Right lobe of liver (tissue), 6 donors: ENCODE measurements around the gene SYT17. TPM values are rescaled to one million over a fixed set of nuclear protein-coding genes. Genes with fewer than 3 reads are reported as not detected.

Experiments used
- ATAC-seq, 4 donors: fragments of 200-7000 bp; cut with Tn5 transposase; one replicate each; pipeline ENCODE4 v1.9.1; 2020; ENCODE audit warnings: mild to moderate bottlenecking in 4 of 4, moderate library complexity in 4 of 4
- DNase-seq, 3 donors: peaks; one replicate each; pipeline ENCODE4 v3.0.0-alpha.2; 2020
- H3K27ac ChIP-seq, 3 donors: fragments of 200-600 bp; one replicate each; pipeline ENCODE4 v1.8.0; 2022
- H3K27me3 ChIP-seq, 2 donors: fragments of 200-600 bp; one replicate each; pipeline ENCODE4 v1.8.0; 2022
- H3K36me3 ChIP-seq, 4 donors: fragments of 200-600 bp; sonication (generic) in 1 of 4; one replicate each; pipeline versions ENCODE4 v1.5.1 to v1.8.0; 2017 to 2022; ENCODE audit warnings: control low read depth in 1 of 4
- H3K4me1 ChIP-seq, 4 donors: fragments of 200-600 bp; sonication (generic) in 1 of 4; one replicate each; pipeline versions ENCODE4 v1.5.1 to v1.8.0; 2017 to 2022; ENCODE audit warnings: control low read depth in 1 of 4
- H3K4me3 ChIP-seq, 3 donors: fragments of 200-600 bp; one replicate each; pipeline ENCODE4 v1.8.0; 2022
- H3K9me3 ChIP-seq, 4 donors: fragments of 200-600 bp; sonication (generic) in 1 of 4; one replicate each; pipeline versions ENCODE4 v1.5.1 to v1.8.0; 2017 to 2022; ENCODE audit warnings: control low read depth in 1 of 4
- CTCF ChIP-seq, 4 donors: fragments of 200-600 bp in 3 of 4; fragments of 450-650 bp in 1 of 4; IDR thresholded peaks; one replicate each; pipeline versions ENCODE4 v1.5.1 to v1.8.0; 2016 to 2022; ENCODE audit warnings: antibody characterized with exemption in 4 of 4, mild to moderate bottlenecking in 2 of 4
- POLR2A ChIP-seq: fragments of 450-650 bp; IDR thresholded peaks from one replicate; pipeline ENCODE4 v1.6.1; 2017; ENCODE audit warnings: antibody characterized with exemption, mild to moderate bottlenecking
- WGBS: methylation state at CpG from one replicate; pipeline ENCODE4 v1.1.6; 2018; ENCODE audit warnings: low coverage, low lambda C conversion rate; ENCODE audit not compliant: insufficient coverage; ENCODE audit errors: missing lambda C conversion rate; 5-methylcytosine and 5-hydroxymethylcytosine counted together
- intact Hi-C, 2 donors: fragments of 100-400 bp; cut with DNase I; formaldehyde crosslinking; loops; one replicate each; pipeline versions ENCODE4 v1.11.2 to v1.14.1; 2022
- total RNA-seq, 6 experiments: library from RNA; depleted of rRNA in 2 of 6; stranded (reverse); fragments of >200 nt in 2 of 6; fragmentation: NEBNext Ultra II Directional in 3 of 6; extraction: Animal tissue kit (Norgen Biotek cat#: 25700) in 3 of 6; gene quantifications; one replicate each; pipeline versions ENCODE4 v1.1.0 to v1.2.4, GENCODE V29; 2016 to 2023
- donor health status: DM: no; HTN: yes; CAD: no.
- donor health status: DM: no; HTN: no; CAD: no.
- donor health status: DM: no; HTN: no; CAD: no.
- donor health status: DM: no; HTN: yes; CAD: no.
- donor health status: DM: no; HTN: yes; CAD: no.

SYT17 gene
- total RNA-seq, 6 experiments from 2014 or later = 8.2 to 14.1 (median 9.5) TPM

DNA sequence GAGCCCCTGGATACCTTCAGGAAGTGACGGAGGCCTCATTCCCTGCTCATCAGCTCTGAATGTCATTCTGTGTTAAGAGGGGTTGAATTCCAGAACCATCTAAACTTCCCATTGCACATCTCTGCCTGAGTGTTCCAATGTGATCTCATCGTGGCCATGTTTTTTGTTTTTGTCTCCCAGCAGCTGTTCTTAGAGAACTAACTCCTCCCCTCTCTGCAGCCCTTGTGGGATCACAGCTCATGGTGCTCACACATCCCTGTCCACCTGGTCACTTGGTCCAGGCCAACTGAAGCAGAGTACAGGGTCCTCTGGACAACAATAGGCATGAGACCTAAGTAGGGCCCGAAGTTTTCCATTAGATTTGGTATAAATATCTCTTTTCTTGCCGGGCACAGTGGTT lies 6.0 kb upstream of the SYT17 start:
- H3K27me3 ChIP-seq = no peaks in the 10 kb centered on the region
- intact Hi-C loops = no loop called here
- no peaks in the 10 kb centered on the region for H3K4me1 ChIP-seq
- H3K4me3 ChIP-seq = no peak overlapping the region
- H3K36me3 ChIP-seq = no peaks in the 10 kb centered on the region
- H3K9me3 ChIP-seq = no peaks in the 10 kb centered on the region
- no peak for DNase-seq
- no peak for ATAC-seq
- TF ChIP-seq POLR2A = no peak
- TF ChIP-seq CTCF (IDR thresholded peaks at IDR 0.05) = no peak
- 69% methylated on average over 4 of the region's 4 CpGs for WGBS
- H3K27ac ChIP-seq = no peak overlapping the region

DNA sequence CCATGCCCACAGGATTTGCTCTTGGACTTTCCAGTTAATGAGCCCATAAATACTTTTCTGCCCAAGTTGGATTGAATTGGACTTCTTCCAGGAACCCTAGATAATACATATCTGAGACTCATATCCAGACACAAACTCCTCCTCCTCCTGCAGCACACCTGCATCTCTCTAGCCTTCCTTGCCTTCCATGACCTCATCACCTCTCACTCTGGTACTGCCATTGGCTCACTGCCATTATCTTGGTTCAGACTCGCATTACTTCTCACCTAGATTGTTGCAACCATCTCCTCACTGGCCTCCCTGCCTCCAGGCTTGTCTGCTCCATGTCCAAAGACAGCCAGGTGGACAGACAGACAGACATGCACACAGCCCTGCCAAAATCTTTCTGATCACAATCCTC lies 4.8 kb upstream of the SYT17 start:
- no peaks in the 10 kb centered on the region for H3K27me3 ChIP-seq
- TF ChIP-seq CTCF (IDR thresholded peaks at IDR 0.05) = no peak
- TF ChIP-seq POLR2A = no peak
- H3K4me1 ChIP-seq = no peaks in the 10 kb centered on the region
- intact Hi-C loops = no loop called here
- no peaks in the 10 kb centered on the region for H3K36me3 ChIP-seq
- H3K4me3 ChIP-seq = no peak overlapping the region
- DNase-seq = no peak
- no peaks in the 10 kb centered on the region for H3K9me3 ChIP-seq
- ATAC-seq = no peak
- 89% methylated on average over 1 of the region's 1 CpG for WGBS
- no peak overlapping the region for H3K27ac ChIP-seq

DNA sequence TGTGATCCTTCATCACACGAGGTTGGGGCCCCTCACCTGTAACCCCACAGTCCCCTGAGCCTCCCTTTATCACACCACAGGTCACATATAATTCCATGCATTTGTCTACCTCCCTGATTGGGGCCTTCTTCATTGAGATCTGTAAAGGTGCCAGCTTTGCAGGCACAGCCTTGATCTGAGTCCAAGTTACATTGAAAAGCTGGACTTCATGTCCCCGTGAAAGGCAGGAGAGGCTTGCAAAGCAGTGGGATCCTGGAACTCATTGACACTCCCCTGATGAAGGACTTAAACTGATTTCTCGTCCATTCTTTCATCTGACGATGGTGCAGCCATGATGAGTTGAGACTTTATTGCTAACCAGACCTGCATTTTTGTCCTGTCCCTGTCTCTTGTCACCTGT lies 3.8 kb upstream of the SYT17 start:
- 50% methylated on average over 4 of the region's 4 CpGs for WGBS
- no peak for DNase-seq
- no peak for TF ChIP-seq CTCF (IDR thresholded peaks at IDR 0.05)
- TF ChIP-seq POLR2A = no peak

DNA sequence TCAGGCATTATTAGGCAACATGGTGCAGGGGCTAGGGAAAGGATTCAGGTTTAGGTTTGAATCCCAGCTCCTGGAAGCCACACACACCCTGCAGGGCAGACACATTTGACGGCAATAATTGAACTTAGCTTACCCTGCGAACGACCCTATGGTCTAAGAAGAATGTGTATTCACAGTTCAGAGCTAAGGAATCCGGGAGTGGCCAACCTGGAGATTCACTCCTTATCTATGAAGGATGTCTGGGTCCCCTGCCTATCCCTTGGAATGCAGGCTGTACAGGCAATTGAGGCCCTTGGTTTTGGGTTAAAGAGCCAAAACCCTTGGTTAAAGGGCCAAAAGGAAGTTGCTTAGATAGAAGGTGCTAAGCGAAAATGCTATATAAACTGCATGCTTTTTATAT lies 2.9 kb upstream of the SYT17 start:
- ATAC-seq = no peak
- no peak for DNase-seq
- intact Hi-C loops = loop anchor here (5.0 kb wide), 2 partner anchors 207 to 212 kb away; no protein-coding TSS in a partner anchor

More for the DNA sequence above, 3.8 kb upstream of the SYT17 start:
- Histone ChIP-seq H3K27ac (no peak overlapping the region), H3K36me3 (no peaks in the 10 kb centered on the region), H3K4me3 (no peak overlapping the region), H3K9me3 (no peaks in the 10 kb centered on the region), H3K27me3 (no peaks in the 10 kb centered on the region), H3K4me1 (no peaks in the 10 kb centered on the region)
- intact Hi-C loops = no loop called here
- ATAC-seq = no peak

More for the DNA sequence above, 2.9 kb upstream of the SYT17 start:
- Histone ChIP-seq H3K9me3 (no peaks in the 10 kb centered on the region), H3K27me3 (no peaks in the 10 kb centered on the region), H3K36me3 (no peaks in the 10 kb centered on the region), H3K4me3 (no peak overlapping the region), H3K4me1 (no peaks in the 10 kb centered on the region), H3K27ac (no peak overlapping the region)
- WGBS = 47% methylated on average over 2 of the region's 5 CpGs
- no peak for TF ChIP-seq CTCF (IDR thresholded peaks at IDR 0.05)
- no peak for TF ChIP-seq POLR2A
